ENCODE results near the gene KIF22.
A peak's percentile ranks its signal among the peaks of the same experiment; 100 is the strongest.

Gene KIF22

GRCh38 chr16:29804455-29805231 is 14.1 kb downstream of the KIF22 start:
- peak; percentile 10 for DNase-seq

DNA sequence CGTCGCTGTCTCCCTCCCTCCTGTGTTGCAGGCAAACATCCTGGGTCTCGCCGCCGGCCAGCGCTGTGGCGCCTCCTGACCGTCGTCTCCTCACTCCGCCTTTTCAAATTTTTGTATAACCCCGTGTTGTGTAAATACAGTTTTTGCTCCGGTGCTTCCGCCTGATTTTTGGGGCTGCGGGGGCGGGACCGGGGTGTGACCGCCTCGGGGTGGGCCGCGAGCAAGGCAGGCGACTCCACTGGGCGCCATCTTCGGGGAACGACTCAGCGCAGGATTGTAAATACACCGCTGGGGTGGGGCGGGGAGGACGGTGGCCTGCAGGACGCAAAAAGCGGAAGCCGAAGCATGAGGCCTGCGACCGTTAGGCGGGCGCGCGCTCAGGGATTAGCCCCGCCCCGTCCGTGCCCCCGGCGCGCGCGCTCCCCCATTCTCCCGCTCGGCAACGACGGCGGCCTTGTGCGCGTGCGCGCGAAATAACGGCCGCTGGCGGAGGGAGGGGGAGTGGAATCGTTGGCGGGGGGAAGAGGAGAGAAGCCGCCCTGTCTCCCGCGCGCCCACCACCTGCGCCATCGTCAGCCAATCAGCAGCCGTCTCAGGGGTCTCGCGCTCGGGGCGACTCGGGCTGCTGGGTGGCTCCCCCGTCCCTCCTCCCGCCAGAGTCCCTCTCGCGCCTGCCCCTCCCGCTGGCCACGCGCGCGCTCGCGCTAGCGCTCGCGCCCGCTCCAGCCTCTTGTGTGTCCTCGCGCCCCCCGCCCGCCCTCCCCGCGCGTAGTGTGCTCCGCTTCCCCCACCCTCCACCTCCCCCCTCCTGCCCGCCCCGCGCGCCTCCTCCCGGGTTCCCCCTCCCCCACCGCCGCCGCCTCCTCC is 14.9 kb downstream of the KIF22 start:
- peak; percentile 97 for DNase-seq

DNA sequence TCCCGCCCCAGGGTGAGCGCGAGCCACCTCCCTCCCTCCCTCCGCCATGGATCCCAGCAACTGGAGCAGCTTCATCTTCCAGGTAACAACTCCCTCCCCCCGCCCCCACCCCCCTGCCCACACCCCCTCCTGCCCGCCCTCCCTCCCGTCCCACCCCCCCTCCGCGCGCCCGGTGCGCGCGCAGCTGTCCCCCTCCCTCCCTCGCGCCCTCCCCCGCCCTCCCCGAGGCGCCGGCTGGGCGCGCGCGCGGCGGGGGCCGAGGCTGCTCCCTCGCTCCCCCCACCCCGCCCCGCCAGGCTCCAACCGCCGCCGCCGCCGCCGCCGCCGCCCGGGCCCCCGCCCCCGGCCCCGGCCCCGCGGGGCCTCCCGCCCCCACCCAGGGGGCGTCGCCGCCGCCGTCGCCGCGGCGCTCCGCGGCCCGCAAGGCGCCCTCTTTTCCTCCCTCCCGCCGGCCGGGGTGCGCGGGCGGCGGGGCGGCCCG is 15.6 kb downstream of the KIF22 start, which contains the start of gene MAZ:
Gene MAZ (plus strand): TSS at position 431 of the 481 bp plus-strand sequence. CDS start 173 bp downstream, outside the sequence.
- peak; percentile 79 for DNase-seq

GRCh38 chr16:29806641-29807425 is 16.3 kb downstream of the KIF22 start:
- DNase-seq = peak; percentile 63

GRCh38 chr16:29807426-29808218 is 17.1 kb downstream of the KIF22 start:
- DNase-seq = peak; percentile 84

GRCh38 chr16:29808219-29808900 is 17.8 kb downstream of the KIF22 start:
- peak; percentile 48 for DNase-seq

- no peak for DNase-seq
Observed at GRCh38 chr16:29809031-29809747, 18.6 kb downstream of the KIF22 start.

- DNase-seq = peak; percentile 36
Observed at GRCh38 chr16:29809850-29810698, 19.5 kb downstream of the KIF22 start.

GRCh38 chr16:29810699-29811169 is 20.2 kb downstream of the KIF22 start:
- no peak for DNase-seq

DNA sequence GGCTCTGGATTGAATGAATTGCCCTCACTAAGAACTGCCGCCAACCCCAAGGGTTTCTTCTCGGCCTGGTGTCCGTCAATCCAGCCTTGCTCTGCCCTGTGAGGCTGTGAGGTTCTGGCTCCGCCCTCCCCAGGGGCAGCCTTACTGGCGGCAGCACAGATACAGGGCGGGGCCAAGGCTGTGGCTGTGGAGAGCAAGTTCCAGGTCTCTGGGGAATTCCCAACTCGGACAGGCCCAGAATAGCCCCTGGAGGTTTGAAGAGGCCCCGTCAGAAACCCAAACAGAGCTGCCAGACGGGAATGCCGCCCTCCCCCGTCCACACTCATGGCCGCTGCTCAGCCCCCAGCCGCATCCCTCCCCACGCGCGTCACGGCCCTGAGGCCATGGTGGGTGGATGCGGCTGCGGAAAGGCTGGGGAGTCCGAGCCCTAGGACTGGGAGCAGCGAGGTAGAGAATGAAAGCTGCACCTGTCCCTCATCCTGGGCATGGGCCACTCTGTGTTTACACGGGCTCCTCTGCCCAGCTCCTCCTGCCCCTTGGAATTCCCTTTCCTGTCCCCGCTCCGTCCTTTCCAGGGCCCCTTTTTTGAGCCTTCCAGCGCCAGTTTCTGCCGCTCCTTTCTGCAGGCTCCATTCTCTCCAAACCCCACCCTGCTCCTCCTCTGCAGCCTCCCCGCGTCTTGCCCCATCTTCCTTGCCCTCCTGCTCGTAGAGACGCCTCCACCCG is 20.8 kb downstream of the KIF22 start:
- peak; percentile 67 for DNase-seq

DNA sequence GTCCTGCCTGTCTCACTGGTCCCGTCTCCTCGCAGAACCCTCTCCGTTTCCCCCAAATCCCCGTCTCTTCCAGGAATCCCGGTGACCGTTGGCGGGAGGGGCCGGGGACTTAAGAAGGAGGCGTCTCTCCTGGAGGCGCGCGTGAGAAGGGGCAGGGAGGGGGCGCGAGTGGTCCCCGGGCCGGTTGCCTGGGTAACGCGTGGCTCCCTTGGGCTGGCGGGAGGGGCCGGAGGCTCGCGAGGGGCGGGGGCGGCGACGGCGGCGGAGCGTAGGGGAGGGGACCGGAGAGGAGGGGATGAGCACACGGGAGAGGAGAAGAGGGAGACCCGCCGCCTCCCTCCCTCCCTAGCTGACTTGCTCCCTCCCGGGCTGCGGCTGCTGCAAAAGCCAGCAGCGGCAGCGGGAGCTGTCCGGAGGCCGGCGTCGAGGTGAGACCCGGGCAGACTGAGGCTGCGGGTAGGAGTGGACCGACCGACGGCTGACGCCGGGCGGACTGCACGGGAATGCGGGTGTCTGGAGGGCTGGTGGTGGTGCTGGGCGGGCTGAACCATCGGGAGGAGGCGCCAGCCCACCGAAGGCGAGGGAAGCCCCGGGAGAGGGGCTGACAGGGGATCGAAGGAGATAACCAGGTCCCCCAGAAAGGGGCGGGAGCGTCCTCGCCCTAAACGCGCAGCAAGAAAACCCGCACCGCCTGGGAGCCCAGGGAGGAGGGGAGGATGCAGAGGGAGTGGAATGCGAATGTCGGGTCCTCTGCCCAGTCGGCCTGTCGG is 21.5 kb downstream of the KIF22 start, which contains the start of gene PRRT2:
Gene PRRT2 (plus strand): TSS at position 298 of the 770 bp plus-strand sequence. CDS start 862 bp downstream, outside the sequence.
- DNase-seq = peak; percentile 60

GRCh38 chr16:29812754-29813643 is 22.4 kb downstream of the KIF22 start:
- DNase-seq = no peak

DNA sequence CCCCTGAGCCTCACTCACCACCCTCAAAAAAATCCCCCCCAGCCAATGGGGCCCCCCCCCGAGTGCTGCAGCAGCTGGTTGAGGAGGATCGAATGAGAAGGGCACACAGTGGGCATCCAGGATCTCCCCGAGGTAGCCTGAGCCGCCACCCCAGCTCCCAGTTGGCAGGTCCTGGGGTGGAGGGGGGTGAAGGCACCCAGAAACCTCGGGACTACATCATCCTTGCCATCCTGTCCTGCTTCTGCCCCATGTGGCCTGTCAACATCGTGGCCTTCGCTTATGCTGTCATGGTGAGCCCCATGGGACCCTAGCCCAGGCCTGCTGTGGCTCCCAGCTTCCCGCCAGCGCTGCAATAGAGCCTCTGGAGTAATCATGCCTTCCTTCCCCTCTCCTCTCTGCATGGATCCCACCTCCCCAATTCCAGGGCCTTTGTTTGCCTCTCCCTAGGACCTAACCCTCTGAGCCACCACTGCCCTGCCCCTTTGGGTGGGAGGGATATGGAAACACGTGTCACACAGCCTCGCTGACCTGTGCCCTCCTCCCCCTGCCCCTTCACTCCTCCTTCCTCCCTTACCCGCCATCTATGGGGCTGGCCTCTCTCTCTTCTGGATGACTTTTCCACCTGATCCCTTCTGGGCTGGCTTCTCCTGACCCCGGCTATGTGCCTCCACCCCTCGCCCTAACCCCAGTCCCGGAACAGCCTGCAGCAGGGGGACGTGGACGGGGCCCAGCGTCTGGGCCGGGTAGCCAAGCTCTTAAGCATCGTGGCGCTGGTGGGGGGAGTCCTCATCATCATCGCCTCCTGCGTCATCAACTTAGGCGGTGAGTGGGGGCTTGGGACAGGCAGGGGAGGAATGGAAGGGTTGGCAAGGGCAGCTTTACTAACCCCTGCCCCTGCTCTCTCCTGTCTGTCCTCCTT is 23.4 kb downstream of the KIF22 start:
- no peak for DNase-seq

GRCh38 chr16:29814592-29814991 is 24.0 kb downstream of the KIF22 start:
- DNase-seq = no peak

DNA sequence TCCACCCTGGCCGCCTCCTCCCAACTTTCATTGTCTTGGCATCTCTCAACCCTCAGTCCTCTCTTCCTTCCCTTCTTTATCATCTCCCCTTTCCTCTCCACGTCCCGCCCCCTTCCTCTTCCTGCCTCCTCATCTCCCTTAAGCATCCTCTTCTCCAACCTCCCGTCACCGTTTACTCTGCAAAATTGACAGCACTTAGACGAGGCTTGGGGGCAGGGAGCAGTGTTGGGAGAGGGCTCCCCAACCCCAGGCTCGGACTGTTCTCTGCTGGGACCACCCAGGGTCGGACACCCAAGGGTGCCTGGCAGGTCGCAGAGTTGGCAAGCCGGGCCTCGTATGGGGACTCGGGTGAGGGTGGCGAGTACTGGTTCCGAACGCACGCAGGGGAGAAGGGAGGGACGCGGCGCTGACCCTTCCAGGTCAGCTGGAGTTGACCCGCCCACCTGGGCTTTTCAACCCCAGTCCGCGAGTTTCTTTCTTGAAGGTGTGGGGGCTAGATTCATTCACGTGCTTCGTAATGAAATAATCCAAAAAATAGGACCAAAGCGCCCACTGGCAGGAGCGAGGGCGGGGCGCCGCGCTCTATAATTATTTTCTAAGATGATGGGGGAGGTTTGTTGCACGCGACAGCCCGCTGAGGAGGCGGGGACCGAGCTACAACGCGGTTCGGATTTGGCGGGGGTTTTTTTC is 24.6 kb downstream of the KIF22 start:
- DNase-seq = peak; percentile 68

All from stimulated activated CD4-positive, alpha-beta T cell treated with anti-CD3 and anti-CD28 coated beads, Interleukin-4, amount 100 ng/mL, for 1 hour (primary cell).